ENCODE measurements around the gene ADIG.

GRCh38 chr20:38558596-38559360 is 22.2 kb upstream of the ADIG start:
- TF ChIP-seq CTCF (IDR thresholded peaks at IDR 0.05; ENCODE audit: low read length) (no peak), EZH2 (optimal IDR thresholded peaks at IDR 0.05; ENCODE audit: low read depth, low read length) (no peak)

Measured in MM.1S (cell line).